Stimulated activated naive CD4-positive, alpha-beta T cell treated with Interleukin-2 at 50 U/mL for 16 hours (primary cell): ENCODE measurements around the gene FBXO44.

Source experiments
- DNase-seq: peaks from one replicate; lab custom pipeline; 2025; lab: John Stamatoyannopoulos, UW

The FBXO44 gene

GRCh38 chr1:11640101-11640500 is 14.6 kb upstream of the FBXO44 start:
- no peak for DNase-seq

GRCh38 chr1:11640944-11641343 is 13.7 kb upstream of the FBXO44 start:
- no peak for DNase-seq

GRCh38 chr1:11641776-11642305 is 12.8 kb upstream of the FBXO44 start:
- DNase-seq: no peak

GRCh38 chr1:11642418-11643017 is 12.2 kb upstream of the FBXO44 start:
- peak; percentile 47 for DNase-seq

GRCh38 chr1:11643782-11644181 is 10.9 kb upstream of the FBXO44 start:
- DNase-seq: no peak

GRCh38 chr1:11645270-11645669 is 9.4 kb upstream of the FBXO44 start:
- no peak for DNase-seq

- peak; percentile 73 for DNase-seq
Observed at GRCh38 chr1:11645670-11646265, 8.9 kb upstream of the FBXO44 start.

- DNase-seq: no peak
Observed at GRCh38 chr1:11646317-11646716, 8.4 kb upstream of the FBXO44 start.

- DNase-seq: no peak
Observed at GRCh38 chr1:11647333-11647732, 7.3 kb upstream of the FBXO44 start.

GRCh38 chr1:11648039-11648438 is 6.6 kb upstream of the FBXO44 start:
- no peak for DNase-seq

GRCh38 chr1:11648732-11649158 is 5.9 kb upstream of the FBXO44 start:
- DNase-seq: peak; percentile 5

GRCh38 chr1:11649237-11649623 is 5.4 kb upstream of the FBXO44 start:
- no peak for DNase-seq

GRCh38 chr1:11649624-11650330 is 4.9 kb upstream of the FBXO44 start:
- DNase-seq: no peak

- peak; percentile 82 for DNase-seq
Observed at GRCh38 chr1:11650331-11650991, 4.2 kb upstream of the FBXO44 start.

GRCh38 chr1:11651017-11651416 is 3.7 kb upstream of the FBXO44 start:
- no peak for DNase-seq

- DNase-seq: no peak
Observed at GRCh38 chr1:11652203-11652780, 2.4 kb upstream of the FBXO44 start.

- no peak for DNase-seq
Observed at GRCh38 chr1:11653101-11653860, 1.4 kb upstream of the FBXO44 start.

GRCh38 chr1:11653861-11654136 is 878 bp upstream of the FBXO44 start:
- DNase-seq: no peak

- no peak for DNase-seq
Observed at GRCh38 chr1:11654939-11655808, 497 bp downstream of the FBXO44 start.

- no peak for DNase-seq
Observed at GRCh38 chr1:11657654-11658053, 3.0 kb downstream of the FBXO44 start.

- DNase-seq: no peak
Observed at GRCh38 chr1:11658542-11658941, 3.9 kb downstream of the FBXO44 start.
